ENCODE data around the gene CNNM2.
A peak's percentile ranks its signal among the peaks of the same experiment; 100 is the strongest.
"Not testable (repeated sequence)": the region's sequence is repeated elsewhere in the genome, so short reads cannot be mapped to it uniquely, and the experiment has no call there.

CNNM2 gene

DNA sequence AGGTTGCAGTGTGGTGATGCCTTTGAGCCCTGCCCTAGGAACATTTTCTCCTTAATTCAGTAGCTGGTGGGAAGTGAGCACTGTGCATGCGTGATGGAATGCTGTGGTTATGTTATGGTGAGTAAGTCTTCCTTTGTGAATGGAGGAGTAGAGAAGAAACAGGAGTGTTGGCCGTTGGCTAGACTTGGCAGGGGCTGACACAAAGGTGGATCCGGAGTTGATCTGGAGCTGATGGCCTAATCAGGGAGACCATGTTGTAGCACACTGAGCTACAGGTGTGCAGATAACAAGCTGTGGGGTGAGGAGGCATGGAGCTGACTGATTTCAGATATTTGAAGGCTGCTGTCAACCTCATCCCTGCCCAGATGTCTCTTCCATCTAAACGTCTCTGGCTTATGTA lies 122.3 kb downstream of the CNNM2 start:
- no peak for DNase-seq (ENCODE audit: low read depth in 2 of 2)

DNA sequence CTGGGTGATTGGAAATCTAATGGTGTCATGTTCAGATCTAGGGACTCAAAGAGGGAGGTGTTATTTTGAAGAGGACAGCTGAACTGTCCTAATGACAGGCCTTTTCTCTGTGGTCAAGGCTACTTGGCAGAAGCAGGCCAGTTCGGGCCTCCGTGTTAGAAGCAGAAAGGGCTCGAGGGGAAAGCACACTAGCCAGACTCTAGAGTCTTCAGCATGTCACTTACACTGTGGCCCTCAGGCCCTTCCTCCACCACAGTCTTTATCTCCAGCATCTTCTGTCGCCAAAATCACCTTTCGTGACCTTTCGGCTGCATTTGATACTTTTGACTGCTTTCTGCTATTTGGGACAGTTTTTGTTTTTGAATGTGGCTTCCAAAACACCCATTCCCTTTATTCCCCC lies 123.3 kb downstream of the CNNM2 start:
- no peak for DNase-seq (ENCODE audit: low read depth in 2 of 2)

DNA sequence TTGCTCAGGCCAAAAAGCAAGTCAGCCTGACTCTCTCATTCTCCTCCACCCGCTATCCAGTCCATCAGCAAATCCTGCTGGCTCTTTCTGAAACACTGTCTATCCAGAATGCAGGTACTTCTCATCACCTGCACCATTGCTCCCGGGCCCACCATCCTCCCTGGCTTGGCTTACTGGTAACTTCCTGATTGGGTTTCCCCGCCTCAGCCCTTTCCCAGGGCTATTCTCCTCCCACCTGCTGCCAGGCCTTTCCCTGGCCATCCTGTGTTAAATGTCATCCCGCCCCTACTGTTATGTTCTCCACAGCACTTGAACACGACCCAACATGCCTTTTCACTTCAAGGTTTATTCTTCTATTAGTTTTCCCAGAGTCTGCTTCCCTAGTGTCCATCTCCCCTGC lies 124.0 kb downstream of the CNNM2 start:
- no peak for DNase-seq (ENCODE audit: low read depth in 2 of 2)

DNA sequence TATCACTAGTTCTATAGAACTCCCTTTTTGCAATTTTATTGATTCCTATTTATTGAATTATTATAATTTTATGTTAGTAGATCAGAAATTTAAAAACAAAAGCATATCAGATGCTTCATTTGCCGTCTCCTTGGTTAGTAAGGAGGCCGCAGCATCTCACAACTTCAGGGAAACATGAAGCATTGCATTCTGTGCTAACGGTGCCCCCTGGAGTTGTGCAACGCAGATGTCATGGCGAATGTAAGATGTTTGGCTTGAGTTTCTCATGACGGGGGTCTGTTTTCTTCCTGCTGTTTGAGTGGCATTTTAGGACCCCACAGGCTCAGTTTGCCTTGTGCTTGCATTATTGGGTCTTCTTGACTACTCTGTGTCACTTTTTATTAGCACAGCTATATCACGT lies 124.8 kb downstream of the CNNM2 start:
- no peak for DNase-seq (ENCODE audit: low read depth in 2 of 2)

DNA sequence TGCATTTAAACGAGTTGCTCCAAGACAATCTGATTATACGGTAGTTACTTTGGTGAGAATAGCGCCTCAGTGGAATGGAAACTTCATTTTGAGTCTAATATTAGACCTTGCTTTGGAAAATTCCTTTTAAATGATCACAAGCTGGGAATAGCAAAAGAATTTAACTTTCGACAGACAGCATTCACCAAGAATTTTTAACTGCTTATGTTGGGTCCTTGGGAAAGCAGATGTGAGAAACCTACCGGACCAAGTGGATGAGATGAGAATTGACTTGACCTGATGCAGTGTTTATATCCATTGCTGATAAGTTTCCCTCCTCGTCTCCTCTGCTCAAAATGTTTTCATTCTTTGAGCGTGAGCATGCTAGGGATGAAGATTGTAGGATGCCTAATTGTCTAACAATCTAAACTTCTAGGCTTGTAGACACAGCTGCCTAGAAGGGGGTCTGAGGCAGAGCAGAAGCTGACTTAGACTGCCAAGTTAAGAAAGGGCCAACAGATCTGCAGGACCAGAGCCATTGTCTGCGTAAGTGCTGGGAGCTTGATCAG lies 126.9 kb downstream of the CNNM2 start:
- no peak for DNase-seq (ENCODE audit: low read depth in 2 of 2)

DNA sequence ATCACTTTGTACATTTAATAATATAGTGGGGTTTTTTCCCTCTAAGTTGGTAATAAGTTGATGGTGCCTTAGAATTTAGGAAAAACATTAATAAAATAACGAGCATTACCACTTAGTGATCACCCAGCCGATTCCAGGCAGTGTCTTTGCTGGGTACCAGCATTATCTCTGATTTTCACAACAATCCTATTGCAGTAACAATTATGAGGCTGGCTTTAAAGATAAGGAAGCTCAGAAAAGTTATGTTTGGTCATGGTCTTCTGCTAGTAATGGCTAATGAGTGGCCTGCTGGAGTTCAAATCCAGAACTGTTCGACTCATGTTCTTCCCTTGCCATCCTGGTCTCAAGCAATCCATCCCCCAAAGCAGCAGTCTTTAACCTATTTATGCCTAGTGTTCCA lies 127.9 kb downstream of the CNNM2 start:
- DNase-seq (ENCODE audit: low read depth in 2 of 2), result no peak

DNA sequence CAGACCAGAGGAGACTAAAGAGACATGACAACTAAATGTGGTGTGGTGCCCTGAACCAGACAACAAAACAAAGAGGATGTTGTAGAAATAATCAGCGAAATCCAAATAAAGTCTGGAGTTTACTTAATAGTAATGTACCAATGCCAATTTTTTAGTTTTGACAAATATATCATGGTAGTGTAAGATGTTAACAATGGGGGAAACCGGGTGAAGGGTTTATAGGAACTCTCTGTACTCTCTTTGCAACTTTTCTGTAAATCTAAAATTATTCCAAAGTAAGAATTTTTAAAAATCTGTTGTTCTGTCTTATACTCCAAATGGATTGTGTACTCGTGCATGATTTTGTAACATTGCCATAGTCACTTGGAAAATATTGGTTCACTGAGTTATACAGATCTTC lies 129.3 kb downstream of the CNNM2 start:
- DNase-seq (ENCODE audit: low read depth in 2 of 2), result no peak

DNA sequence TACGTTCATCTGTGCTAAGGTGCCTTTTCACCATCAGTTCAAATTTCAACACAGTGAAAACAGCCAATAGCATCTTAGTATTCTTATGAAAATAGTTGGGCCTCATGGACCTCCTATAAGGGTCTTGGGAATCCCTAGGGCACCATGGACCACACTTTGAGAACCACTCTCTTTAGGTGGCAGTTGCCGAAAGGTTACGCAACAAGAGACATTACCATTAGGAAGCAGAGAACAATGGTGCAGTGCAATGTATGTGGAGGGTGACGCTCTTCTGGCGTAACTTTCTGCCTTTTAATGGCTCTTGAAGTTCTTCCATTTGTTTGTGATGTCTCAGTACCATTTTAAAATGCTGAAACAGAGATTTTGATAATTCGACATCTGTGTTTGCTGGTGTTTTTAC lies 131.1 kb downstream of the CNNM2 start:
- no peak for DNase-seq (ENCODE audit: low read depth in 2 of 2)

DNA sequence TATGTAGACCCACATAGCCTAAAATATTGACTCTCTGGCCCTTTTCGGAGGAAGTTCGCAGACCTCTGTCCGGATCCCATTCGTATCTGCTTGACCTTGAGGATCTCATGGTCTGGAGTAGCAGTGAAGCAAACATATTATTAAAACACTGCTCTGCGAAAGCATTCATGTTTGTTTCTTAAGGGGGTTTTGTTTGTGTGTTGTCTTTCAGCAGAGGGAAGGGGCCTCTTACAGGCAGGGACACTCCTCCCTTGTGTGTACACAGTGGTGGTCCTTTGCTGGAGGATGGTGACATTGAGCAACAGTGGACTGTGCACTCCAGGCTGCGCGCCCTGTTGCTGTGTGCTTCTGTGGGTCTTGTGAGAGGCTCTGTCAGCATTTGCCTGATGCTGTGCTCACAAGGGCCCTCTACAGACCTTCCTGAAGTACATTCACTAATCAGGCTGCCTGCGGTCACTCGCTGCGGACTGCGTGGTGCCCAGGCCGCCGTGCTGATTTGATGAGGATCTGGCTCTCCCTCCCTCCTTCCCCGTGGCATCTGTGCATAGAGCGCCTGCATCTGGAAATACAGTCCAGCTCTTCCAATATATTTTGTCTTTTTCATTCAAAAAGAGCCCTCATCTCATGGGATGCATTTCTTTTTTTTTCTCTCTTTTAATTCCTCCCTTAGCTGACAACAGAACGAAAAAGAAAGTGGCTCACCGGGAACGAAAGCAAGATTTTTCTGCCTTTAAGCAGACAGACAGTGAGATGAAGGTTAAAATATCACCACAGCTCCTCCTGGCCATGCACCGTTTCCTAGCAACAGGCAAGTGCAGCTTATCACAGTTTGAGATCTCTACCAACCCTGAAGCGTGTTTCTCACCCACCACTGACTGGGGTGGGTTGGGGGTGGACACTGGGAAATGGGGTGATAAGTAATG lies 135.8 kb downstream of the CNNM2 start:
- no peak for DNase-seq (ENCODE audit: low read depth in 2 of 2)

DNA sequence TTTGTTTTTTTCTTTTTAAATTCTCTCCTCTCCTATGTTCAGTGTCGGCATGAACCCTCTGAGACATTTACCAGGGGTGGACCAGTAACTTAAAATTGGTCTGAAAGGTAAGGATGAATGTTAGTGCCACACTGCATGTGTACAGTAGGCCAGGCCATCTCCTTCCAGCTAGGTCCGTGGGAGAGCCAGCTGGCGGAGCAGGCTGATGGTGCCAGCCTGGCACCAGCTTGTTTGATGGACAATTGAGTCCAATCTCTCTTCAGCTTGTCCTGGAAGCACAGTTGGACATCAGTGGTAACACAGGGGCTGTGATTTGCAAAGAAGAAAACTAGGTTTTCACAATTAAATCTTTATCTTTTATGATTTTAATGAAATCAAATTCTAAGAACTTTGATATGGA lies 136.5 kb downstream of the CNNM2 start:
- DNase-seq (ENCODE audit: low read depth in 2 of 2), result no peak

DNA sequence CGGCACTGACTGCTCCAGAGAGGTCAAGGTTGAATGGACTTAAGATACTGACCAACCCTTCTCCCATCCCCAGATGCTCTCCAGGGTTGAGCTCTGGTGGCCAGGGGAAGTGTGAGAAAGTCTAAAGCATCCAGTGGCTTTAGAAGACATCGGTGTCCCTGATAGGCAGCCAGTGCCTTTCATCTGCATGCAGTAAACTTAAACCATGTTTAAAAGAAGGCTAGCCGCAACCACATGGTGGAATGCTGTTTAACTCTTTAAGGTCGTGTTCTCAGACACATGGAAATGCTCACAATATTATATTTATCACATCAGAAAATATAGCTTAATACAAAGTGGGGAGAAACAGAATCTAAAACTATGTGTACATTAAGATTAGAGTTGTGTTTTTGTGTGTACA lies 137.0 kb downstream of the CNNM2 start:
- DNase-seq (ENCODE audit: low read depth in 2 of 2), result no peak

DNA sequence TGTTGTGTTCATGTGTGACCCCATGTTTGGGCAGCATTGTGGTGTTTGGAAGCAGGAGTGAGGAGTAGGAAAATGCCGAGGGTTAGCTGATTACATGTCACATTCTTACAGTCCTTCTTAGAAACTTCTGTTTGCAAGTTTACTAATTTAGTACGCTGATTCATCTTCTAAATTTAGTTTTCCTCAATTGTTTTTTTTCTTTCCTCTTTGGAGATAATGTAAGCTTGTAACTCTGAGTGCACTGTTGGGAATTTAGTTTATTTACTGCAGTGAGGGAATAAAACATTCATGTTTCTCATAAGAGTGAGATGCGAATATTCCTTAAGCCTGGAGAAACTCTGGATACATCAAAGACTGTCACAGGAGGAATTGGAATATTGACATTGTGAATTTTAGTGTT lies 139.9 kb downstream of the CNNM2 start:
- DNase-seq (ENCODE audit: low read depth in 2 of 2), result no peak

DNA sequence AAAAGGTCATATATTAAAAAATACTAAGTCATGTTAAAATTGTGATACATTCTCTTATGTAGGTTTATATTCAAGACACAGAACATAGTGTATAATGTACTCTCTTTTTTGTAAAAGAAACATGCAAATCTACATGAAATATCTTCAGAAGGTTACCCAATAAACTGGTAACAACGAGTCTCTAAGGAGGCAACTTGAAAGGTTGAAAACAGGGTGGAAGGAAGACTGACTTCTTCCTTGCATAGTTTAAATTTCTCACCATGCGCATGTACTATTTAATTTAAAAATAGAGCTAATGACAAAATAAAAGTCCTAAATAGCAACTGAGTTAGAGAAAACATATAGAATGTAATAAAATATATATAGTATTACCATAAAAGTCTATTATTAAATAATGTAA lies 142.5 kb downstream of the CNNM2 start:
- DNase-seq (ENCODE audit: low read depth in 2 of 2), result no peak

DNA sequence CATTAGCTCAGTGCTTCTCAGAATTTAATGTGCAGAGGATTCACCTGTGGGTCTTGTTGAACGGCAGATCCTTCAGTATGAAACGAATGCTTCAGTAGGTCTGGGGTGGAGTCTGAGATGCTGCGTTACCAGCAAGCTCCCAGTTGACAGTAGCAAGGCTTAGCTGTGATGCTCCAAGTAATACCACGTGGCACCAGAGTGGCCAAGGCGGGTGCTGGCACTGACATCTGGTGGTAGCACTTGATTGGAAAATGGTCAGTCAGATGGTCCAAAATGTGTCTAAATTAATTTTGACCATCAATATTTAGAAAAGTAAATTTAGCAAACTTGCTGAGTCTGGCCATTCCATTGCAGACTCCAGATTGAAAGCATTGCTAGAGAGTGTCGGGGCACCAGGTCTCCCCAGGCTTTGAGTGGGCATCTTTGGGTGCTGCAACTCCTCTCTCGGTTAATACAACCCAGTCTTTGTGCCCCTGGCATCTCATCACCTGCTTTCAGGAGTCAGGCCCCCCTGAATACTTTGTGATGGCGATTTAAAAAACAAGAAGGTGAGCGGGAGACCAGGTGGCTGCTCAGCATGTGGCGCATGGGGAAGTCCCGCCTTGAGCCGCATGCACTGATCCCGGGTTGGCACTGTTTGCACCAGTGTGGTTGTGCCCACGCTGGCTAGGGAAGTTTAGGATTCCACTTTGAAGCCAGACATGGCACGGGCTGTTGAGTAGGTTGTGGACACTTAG lies 144.9 kb downstream of the CNNM2 start:
- DNase-seq (ENCODE audit: low read depth in 2 of 2), result no peak

DNA sequence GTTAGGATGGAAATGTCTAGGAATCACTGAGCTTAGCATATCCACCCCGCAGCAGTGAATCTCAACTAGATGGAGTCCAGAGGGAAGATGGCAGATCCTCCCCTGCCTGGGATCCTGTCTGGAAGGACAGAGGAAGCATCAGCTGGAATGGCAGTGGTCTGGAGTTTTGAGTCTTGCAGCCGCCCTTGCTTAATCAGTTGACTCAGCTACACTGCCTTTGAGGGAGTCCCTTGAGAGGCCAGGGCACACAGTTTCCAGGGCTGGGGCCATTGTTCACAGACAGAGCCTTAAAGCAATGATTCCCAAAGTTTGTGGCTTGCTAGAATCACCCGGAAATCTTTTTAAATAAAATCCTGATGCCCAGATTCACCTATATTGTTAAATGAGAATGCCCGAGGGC lies 146.9 kb downstream of the CNNM2 start:
- no peak for DNase-seq (ENCODE audit: low read depth in 2 of 2)

DNA sequence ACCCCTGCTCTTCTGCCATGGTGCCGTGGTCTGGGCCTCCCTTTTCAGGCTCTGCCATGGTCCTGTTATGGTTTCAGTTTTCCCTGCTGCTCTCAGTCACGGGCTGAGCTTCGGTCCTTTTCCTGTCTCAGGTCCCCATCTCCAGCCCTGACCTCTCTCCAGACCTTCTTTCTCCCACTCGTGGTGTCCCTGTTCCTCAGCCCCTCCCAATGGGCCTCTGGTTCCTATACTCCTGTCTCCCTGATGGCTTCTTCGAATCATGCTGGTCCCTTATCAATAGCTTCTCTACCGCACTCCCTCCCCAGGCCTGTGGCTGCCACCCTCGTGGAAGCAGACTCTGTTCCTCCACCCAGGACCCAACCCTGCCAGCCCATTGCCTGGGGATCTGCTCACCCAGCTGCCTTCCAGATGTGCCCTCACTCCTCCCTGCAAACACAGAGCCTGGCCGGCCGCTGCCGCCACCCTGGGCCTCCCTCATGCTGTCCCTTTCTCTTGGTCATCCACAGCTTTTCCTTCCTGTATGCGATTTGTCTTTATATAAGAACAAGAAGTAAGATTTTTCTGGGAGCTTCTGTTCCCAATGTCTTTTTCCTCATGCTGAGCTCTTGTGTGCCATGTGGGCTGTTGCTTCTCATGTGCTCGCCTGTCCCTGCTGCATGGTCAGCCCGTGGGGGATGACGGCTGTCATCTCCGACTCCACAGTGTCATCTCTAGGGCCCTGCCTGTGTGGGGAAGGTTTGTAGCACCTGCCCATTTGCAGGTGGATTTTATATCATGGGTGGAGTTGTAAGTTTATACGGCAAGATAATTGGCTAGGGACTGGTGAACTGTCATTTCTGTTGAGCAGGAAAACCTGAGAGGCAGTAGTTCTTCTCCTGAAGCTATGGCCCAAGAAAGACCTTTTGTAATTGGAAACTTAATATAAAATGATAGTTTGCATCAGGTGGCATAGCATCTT lies 148.3 kb downstream of the CNNM2 start:
- DNase-seq (ENCODE audit: low read depth in 2 of 2), result no peak

DNA sequence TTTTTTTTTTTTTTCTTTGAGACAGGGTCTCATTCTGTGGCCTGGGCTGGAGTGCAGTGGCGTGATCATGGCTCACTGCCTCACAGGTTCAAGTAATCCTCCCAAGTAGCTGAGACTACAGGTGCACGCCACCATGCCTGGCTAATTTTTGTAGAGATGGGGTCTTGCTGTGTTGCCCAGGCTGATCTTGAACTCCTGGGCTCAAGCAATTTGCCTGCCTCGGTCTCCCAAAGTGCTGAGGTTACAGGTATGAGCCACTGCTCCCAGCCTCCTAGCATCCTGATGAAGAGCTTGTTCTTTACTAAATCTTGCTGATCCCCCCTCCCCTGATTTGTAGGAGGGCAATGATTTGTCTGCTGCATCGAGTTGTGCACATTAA lies 149.0 kb downstream of the CNNM2 start:
- not testable (repeated sequence) for DNase-seq (ENCODE audit: low read depth in 2 of 2)

DNA sequence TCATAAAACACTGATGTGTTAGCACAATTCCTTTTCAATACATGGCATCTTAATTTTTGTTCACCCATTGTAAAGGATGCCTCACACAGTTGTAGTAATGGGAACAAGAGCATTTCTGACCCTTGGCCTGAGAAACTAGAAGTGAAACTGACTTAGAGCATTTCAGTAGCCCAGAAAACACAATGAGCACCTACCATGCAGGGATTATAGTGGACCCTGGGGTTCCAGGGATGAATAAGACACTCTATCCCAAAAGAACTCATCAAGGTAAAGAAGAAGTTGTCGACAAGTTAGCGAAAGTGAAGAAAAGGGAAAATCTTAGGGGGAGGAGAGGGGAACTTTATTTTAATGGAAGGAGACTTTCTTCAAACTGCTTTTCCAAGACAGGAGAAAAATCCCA lies 149.4 kb downstream of the CNNM2 start:
- DNase-seq (ENCODE audit: low read depth in 2 of 2), result no peak

DNA sequence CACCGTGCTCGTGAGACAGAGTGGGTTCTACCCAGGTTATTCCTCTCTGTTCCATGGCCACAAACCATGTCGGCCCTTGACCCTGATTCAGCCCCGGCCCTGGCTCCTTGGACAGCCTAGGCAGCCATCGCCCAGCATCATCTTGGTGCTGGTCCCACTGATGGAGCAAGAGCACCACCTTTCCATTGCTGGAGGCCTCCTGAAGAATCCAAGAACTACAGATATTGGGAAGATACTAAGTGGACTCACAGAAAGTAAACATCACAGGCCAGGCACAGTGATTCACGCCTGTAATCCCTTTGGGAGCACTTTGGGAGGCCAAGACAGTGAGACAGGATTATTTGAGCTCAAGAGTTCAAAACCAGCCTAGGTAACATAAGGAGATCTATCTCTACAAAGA lies 149.9 kb downstream of the CNNM2 start:
- DNase-seq (ENCODE audit: low read depth in 2 of 2), result no peak

DNA sequence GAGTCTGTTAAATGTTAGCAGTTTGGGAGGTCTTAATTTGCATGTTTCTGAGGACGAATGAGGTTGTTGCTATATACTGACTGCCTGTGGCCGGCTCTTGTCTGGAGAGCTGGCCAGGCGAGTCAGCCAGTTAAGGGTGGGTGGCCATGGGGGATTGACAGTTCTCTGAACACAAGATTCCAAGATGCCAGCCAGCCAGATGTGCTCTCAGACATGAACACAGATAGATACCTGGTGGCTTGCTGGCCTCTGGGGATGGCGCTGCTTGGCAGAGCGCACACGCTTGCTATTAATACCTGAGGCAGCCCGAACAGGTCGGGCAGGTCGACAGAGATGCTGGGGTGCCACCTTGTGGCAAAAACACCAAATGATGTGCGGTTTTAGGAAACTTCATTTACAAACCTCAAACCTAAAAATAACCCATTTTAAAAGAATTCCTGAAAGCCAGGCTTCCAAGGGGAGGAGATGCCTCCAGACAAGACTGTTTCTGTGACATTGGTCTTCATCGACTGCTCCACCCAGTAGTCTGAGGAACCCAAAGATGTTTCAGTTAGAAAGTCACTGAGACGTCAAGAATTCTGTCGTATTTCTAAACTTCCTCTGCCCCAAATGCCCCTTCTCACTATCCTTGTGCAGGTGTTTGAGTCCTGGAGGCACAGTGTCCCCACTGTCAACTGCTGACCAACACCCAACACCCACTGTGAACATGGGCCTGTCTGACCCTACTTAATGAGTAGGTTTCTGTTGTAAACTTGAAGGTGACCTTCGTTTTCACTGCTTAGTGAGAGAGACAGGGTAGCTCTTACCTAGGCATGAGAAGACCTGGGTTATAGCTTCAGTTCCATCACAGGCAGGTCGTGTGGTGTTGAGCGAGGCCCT lies 151.6 kb downstream of the CNNM2 start:
- DNase-seq (ENCODE audit: low read depth in 2 of 2), result peak; percentile 43 to 66

DNA sequence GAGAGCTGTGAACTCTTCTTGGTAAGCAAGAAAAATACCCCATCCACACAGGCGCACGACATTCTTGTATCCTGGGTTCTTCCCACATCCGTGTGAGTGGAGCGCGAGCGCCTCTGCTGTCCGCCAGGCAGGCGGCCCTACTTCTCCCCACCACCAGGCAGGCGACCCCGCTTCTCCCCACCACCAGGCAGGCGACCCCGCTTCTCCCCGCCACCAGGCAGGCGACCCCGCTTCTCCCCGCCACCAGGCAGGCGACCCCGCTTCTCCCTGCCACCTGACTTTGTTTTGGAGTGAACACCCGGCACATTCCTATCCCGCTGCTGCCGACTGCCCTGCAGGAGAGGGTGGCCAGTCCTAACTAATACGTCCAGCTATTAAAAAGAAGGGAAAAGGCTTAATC lies 154.2 kb downstream of the CNNM2 start:
- no peak for DNase-seq (ENCODE audit: low read depth in 2 of 2)
